CD4-positive, alpha-beta T cell (primary cell): ENCODE measurements around the gene RELL2. TPM values are rescaled to one million over a fixed set of nuclear protein-coding genes. Genes with fewer than 3 reads are reported as not detected.

Experiments
- ATAC-seq: fragments of 200-7000 bp; cut with Tn5 transposase; one replicate; pipeline ENCODE4 v1.10.0; 2022; ENCODE audit warnings: mild to moderate bottlenecking; ENCODE audit not compliant: poor library complexity
- CTCF ChIA-PET: fragments of 350-600 bp; sonication (Branson Sonifier 250); formaldehyde crosslinking; loops from one replicate; lab custom pipeline; 2021; ENCODE audit warnings: antibody characterized with exemption, inconsistent platforms; lab: Charles Lee
- POLR2A ChIA-PET: fragments of 350-600 bp; sonication (Branson Sonifier 250); formaldehyde crosslinking; loops from one replicate; lab custom pipeline; 2021; ENCODE audit warnings: antibody characterized with exemption, inconsistent platforms; lab: Charles Lee
- DNase-seq, 14 experiments: peaks; one replicate each; pipeline ENCODE4 v3.0.0-alpha.2; 2013 to 2020; ENCODE audit warnings: mixed read lengths in 2 of 14
- H3K27ac ChIP-seq, 2 donors: one replicate each; pipeline versions ENCODE4 v1.5.1 to v1.7.0; 2013; ENCODE audit warnings: low read length in 2 of 2, low read depth in 1 of 2, mild to moderate bottlenecking in 1 of 2
- H3K27me3 ChIP-seq, 2 experiments: 1 replicate in 1 of 2; 2 replicates in 1 of 2; pipeline versions ENCODE4 v1.6.1 to v1.7.0; 2013; ENCODE audit warnings: low read length in 2 of 2, control low read depth in 1 of 2, mild to moderate bottlenecking in 1 of 2, moderate library complexity in 1 of 2; ENCODE audit not compliant: insufficient read depth in 2 of 2, control insufficient read depth in 1 of 2
- H3K36me3 ChIP-seq: one replicate; pipeline ENCODE4 v1.6.1; 2013; ENCODE audit warnings: low read length, control low read depth; ENCODE audit not compliant: insufficient read depth
- H3K4me1 ChIP-seq: one replicate; pipeline ENCODE4 v1.6.1; 2013; ENCODE audit warnings: low read length, control low read depth; ENCODE audit not compliant: insufficient read depth
- H3K4me3 ChIP-seq: one replicate; pipeline ENCODE4 v1.5.1; 2013; ENCODE audit warnings: mild to moderate bottlenecking, low read length, moderate library complexity
- H3K9me3 ChIP-seq, 2 experiments: 1 replicate in 1 of 2; 2 replicates in 1 of 2; pipeline versions ENCODE4 v1.6.1 to v1.7.0; 2013; ENCODE audit warnings: low read length in 2 of 2, mild to moderate bottlenecking in 2 of 2, control low read depth in 1 of 2, moderate library complexity in 1 of 2; ENCODE audit not compliant: control insufficient read depth in 1 of 2, insufficient read depth in 1 of 2
- H3K27ac Mint-ChIP-seq: one replicate; pipeline ENCODE4 v1.8.0; 2020; ENCODE audit warnings: mixed read lengths
- H3K27me3 Mint-ChIP-seq: one replicate; pipeline ENCODE4 v1.8.0; 2021; ENCODE audit warnings: mixed read lengths
- H3K36me3 Mint-ChIP-seq: one replicate; pipeline ENCODE4 v1.8.0; 2021; ENCODE audit warnings: low read depth, mixed read lengths
- H3K4me1 Mint-ChIP-seq: one replicate; pipeline ENCODE4 v1.8.0; 2021; ENCODE audit warnings: low read depth, mixed read lengths
- H3K4me3 Mint-ChIP-seq: one replicate; pipeline ENCODE4 v1.8.0; 2020; ENCODE audit warnings: mild to moderate bottlenecking, mixed read lengths
- H3K9me3 Mint-ChIP-seq: one replicate; pipeline ENCODE4 v1.8.0; 2020; ENCODE audit warnings: mixed read lengths
- intact Hi-C, 2 experiments: fragments of 100-400 bp; cut with DNase I in 1 of 2; cut with micrococcal nuclease in 1 of 2; formaldehyde crosslinking; loops; one replicate each; pipeline versions ENCODE4 v1.15.1 to v1.9.0; 2023 to 2025; cut with DNase I, micrococcal nuclease
- total RNA-seq, 174 experiments: library from RNA in 2 of 174; stranded (reverse) in 2 of 174; gene quantifications; one replicate each; pipeline ENCODE4 v1.2.3 and lab custom pipeline; 2021 to 2026
- TF ChIP-seq, protein P1 (sequence below): fragments of 200-600 bp; IDR thresholded peaks from one replicate; pipeline ENCODE4 v1.8.0; 2022; ENCODE audit warnings: antibody characterized with exemption, mild to moderate bottlenecking

RELL2 gene
- total RNA-seq, 2 experiments from 2014 or later = 10.9 to 11.4 TPM

GRCh38 chr5:141649056-141649688 is 12.4 kb downstream of the RELL2 start:
- TF ChIP-seq, protein P1, sequence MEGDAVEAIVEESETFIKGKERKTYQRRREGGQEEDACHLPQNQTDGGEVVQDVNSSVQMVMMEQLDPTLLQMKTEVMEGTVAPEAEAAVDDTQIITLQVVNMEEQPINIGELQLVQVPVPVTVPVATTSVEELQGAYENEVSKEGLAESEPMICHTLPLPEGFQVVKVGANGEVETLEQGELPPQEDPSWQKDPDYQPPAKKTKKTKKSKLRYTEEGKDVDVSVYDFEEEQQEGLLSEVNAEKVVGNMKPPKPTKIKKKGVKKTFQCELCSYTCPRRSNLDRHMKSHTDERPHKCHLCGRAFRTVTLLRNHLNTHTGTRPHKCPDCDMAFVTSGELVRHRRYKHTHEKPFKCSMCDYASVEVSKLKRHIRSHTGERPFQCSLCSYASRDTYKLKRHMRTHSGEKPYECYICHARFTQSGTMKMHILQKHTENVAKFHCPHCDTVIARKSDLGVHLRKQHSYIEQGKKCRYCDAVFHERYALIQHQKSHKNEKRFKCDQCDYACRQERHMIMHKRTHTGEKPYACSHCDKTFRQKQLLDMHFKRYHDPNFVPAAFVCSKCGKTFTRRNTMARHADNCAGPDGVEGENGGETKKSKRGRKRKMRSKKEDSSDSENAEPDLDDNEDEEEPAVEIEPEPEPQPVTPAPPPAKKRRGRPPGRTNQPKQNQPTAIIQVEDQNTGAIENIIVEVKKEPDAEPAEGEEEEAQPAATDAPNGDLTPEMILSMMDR = no peak
- ChIA-PET POLR2A (interaction anchor here (1.1 to 3.0 kb wide), 2 partner anchors 12 to 275 kb away, joined by 3 to 16 read pairs; partner anchors contain the start of genes DELE1, HDAC3 and RELL2), CTCF (interaction anchor here (0.8 kb wide), 1 partner anchor 57 kb away, joined by 3 read pairs; no protein-coding TSS in a partner anchor)
- H3K27me3 Mint-ChIP-seq = no peaks in the 10 kb centered on the region
- intact Hi-C loops = no loop called here
- H3K9me3 Mint-ChIP-seq = no peaks in the 10 kb centered on the region
- ATAC-seq (no peak), DNase-seq (peak in 1 of 14 experiments; percentile 17)
- Histone ChIP-seq H3K9me3 (no peaks in the 10 kb centered on the region), H3K27ac (peak overlapping the region in 1 of 2 donors; percentile 34), H3K4me1 (peaks cover 28% of the 10 kb centered on the region), H3K4me3 (no peak overlapping the region), H3K27me3 (no peaks in the 10 kb centered on the region), H3K36me3 (peaks cover 39% of the 10 kb centered on the region)
- H3K4me3 Mint-ChIP-seq = no peak overlapping the region
- peak overlapping the region; percentile 54 for H3K27ac Mint-ChIP-seq
- peaks cover 38% of the 10 kb centered on the region for H3K4me1 Mint-ChIP-seq
- H3K36me3 Mint-ChIP-seq = peaks cover 45% of the 10 kb centered on the region

DNA sequence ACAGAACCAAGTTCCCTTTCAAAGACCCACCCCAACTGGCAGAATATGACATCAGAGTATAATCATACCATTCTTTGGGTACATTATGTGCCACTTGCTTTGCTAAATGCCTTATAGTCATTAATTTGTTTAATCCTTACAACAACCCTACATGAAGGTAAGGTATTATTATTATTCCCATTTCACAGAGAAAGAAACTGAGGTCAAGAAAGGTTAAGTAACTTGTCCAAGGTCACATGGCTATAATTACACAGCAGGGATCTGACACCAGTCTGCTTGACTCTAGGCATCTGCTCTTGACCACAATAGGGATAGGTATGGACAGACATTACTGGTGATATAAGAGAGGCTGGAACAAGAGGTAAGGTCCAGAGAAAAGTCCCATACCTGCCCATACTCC is 13.2 kb downstream of the RELL2 start:
- ATAC-seq (no peak), DNase-seq (no peak)
- peaks cover 38% of the 10 kb centered on the region for H3K4me1 Mint-ChIP-seq
- H3K4me3 ChIP-seq = no peak overlapping the region
- peak overlapping the region; percentile 54 for H3K27ac Mint-ChIP-seq
- H3K9me3 ChIP-seq = no peaks in the 10 kb centered on the region
- no peaks in the 10 kb centered on the region for H3K27me3 Mint-ChIP-seq
- TF ChIP-seq, protein P1 = no peak
- intact Hi-C loops = loop anchor here in 1 of 2 experiments (1.0 kb wide), 1 partner anchor 13 kb away; no protein-coding TSS in a partner anchor
- H3K9me3 Mint-ChIP-seq = no peaks in the 10 kb centered on the region
- no peaks in the 10 kb centered on the region for H3K27me3 ChIP-seq
- POLR2A ChIA-PET = interaction anchor here (3.0 kb wide), 1 partner anchor 12 kb away, joined by 16 read pairs; the partner anchor contains the start of genes HDAC3 and RELL2
- peaks cover 28% of the 10 kb centered on the region for H3K4me1 ChIP-seq
- H3K36me3 ChIP-seq = peaks cover 31% of the 10 kb centered on the region
- CTCF ChIA-PET = no interaction called here
- peak overlapping the region in 1 of 2 donors; percentile 34 for H3K27ac ChIP-seq
- peaks cover 37% of the 10 kb centered on the region for H3K36me3 Mint-ChIP-seq
- peak overlapping the region; percentile 86 for H3K4me3 Mint-ChIP-seq

GRCh38 chr5:141650851-141651727 is 14.3 kb downstream of the RELL2 start, which contains the start of gene FCHSD1:
Gene FCHSD1 (minus strand): TSS chr5:141651418. CDS start chr5:141651368, 50 bp downstream.
- H3K9me3 ChIP-seq = no peaks in the 10 kb centered on the region

More at GRCh38 chr5:141650851-141651727, 14.3 kb downstream of the RELL2 start, which contains the start of gene FCHSD1:
- Histone ChIP-seq H3K4me3 (peak within 1 kb of the TSS; percentile 86), H3K27me3 (no peaks in the 10 kb centered on the region), H3K27ac (peak within 1 kb of the TSS; percentile 26 to 83), H3K4me1 (peaks cover 28% of the 10 kb centered on the region), H3K36me3 (peaks cover 22% of the 10 kb centered on the region)
- H3K36me3 Mint-ChIP-seq = peaks cover 30% of the 10 kb centered on the region
- intact Hi-C loops = loop anchor here in 1 of 2 experiments (1.0 kb wide), 1 partner anchor 14 kb away; no protein-coding TSS in a partner anchor
- ChIA-PET POLR2A (interaction anchor here (0.7 to 2.4 kb wide), 16 partner anchors 8 to 318 kb away, joined by 3 to 73 read pairs (median 8); partner anchors contain the start of genes ARAP3, DELE1, DIAPH1 and HDAC3), CTCF (interaction anchor here (0.6 to 1.8 kb wide), 9 partner anchors 9 to 1062 kb away, joined by 3 to 6 read pairs (median 4); partner anchors contain the start of gene DIAPH1)
- peak within 1 kb of the TSS; percentile 86 for H3K4me3 Mint-ChIP-seq
- DNase-seq (peak; percentile 62 to 88 (median 76)), ATAC-seq (peak; percentile 91)
- H3K9me3 Mint-ChIP-seq = no peaks in the 10 kb centered on the region
- H3K27me3 Mint-ChIP-seq = peaks cover 3% of the 10 kb centered on the region
- peaks cover 38% of the 10 kb centered on the region for H3K4me1 Mint-ChIP-seq
- H3K27ac Mint-ChIP-seq = peak within 1 kb of the TSS; percentile 54
- TF ChIP-seq, protein P1 = no peak
